DOHH2 (cell line): ENCODE data around the gene SLC8A1.

Experiments used
- EZH2phosphoT487 ChIP-seq: fragments of 200-600 bp; sonication (generic); IDR thresholded peaks from 2 replicates; pipeline ENCODE4 v1.6.1; 2017; ENCODE audit warnings: borderline replicate concordance, mild to moderate bottlenecking, antibody characterized with exemption, low read length, moderate library complexity, mixed read lengths
- TF ChIP-seq, protein P1 (sequence below): fragments of 200-600 bp; sonication (generic); IDR thresholded peaks from one replicate; pipeline ENCODE4 v1.5.1; 2014; ENCODE audit warnings: antibody characterized with exemption, mild to moderate bottlenecking, low read depth, low read length; ENCODE audit not compliant: poor library complexity, severe bottlenecking

DNA sequence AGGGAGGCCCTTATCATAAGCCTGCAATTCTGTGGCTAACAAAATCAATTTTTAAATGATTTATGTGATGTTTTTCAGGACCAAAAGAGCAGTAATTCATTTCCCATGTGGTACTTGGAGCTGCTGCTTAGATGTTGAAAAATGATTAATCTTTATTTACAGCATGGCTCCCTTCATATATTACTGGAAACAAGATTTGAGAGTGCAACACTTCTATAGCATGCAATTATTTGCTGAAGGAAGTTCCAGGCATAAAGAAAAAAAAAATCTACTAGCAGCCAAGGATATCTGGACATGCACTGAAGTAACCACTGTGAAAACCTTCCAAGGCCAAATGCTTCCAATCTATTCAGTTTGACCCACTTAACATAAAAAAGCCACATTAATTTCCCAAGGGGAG is 186.3 kb downstream of the SLC8A1 start:
- TF ChIP-seq, protein P1, sequence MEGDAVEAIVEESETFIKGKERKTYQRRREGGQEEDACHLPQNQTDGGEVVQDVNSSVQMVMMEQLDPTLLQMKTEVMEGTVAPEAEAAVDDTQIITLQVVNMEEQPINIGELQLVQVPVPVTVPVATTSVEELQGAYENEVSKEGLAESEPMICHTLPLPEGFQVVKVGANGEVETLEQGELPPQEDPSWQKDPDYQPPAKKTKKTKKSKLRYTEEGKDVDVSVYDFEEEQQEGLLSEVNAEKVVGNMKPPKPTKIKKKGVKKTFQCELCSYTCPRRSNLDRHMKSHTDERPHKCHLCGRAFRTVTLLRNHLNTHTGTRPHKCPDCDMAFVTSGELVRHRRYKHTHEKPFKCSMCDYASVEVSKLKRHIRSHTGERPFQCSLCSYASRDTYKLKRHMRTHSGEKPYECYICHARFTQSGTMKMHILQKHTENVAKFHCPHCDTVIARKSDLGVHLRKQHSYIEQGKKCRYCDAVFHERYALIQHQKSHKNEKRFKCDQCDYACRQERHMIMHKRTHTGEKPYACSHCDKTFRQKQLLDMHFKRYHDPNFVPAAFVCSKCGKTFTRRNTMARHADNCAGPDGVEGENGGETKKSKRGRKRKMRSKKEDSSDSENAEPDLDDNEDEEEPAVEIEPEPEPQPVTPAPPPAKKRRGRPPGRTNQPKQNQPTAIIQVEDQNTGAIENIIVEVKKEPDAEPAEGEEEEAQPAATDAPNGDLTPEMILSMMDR: no peak
- TF ChIP-seq EZH2phosphoT487: no peak
